H1 (cell line): ENCODE measurements around the gene PRKAG1. TPM values are rescaled to one million over a fixed set of nuclear protein-coding genes. Genes with fewer than 3 reads are reported as not detected.

Experiments
- CTCF ChIA-PET: fragments of 300-600 bp; sonication (Branson Sonifier 250); formaldehyde crosslinking; loops from one replicate; lab custom pipeline; 2021; ENCODE audit not compliant: partially characterized antibody; lab: Charles Lee
- POLR2A ChIA-PET: fragments of 300-600 bp; sonication (Branson Sonifier 250); formaldehyde crosslinking; loops from one replicate; lab custom pipeline; 2021; ENCODE audit warnings: inconsistent platforms; ENCODE audit not compliant: partially characterized antibody; lab: Charles Lee
- DNase-seq, 2 experiments: peaks; one replicate each; pipeline versions ENCODE4 v3.0.0 to v3.0.0-alpha.2; 2010 to 2022; ENCODE audit warnings: low spot score in 2 of 2, low read depth in 1 of 2, mixed read lengths in 1 of 2
- FAIRE-seq: peaks from 2 replicates; lab custom pipeline; 2011; peaks lifted over from hg19 to GRCh38; lab: Jason Lieb, UNC
- H2AFZ ChIP-seq: 2 replicates; pipeline ENCODE4 v1.8.1; 2012; ENCODE audit warnings: low read length, inconsistent platforms
- H2AK5ac ChIP-seq: 2 replicates; pipeline ENCODE4 v1.6.1; 2013; ENCODE audit warnings: low read depth, low read length
- H2BK120ac ChIP-seq: replicated peaks from 2 replicates; pipeline ENCODE3; 2013; ENCODE audit warnings: low read depth, low read length, inconsistent platforms
- H2BK12ac ChIP-seq: 2 replicates; pipeline ENCODE4 v1.6.1; 2013; ENCODE audit warnings: low read depth, low read length
- H2BK15ac ChIP-seq: 2 replicates; pipeline ENCODE4 v1.6.1; 2013; ENCODE audit warnings: low read length
- H2BK20ac ChIP-seq: 2 replicates; pipeline ENCODE4 v1.6.1; 2013; ENCODE audit warnings: low read length
- H2BK5ac ChIP-seq: 2 replicates; pipeline ENCODE4 v1.6.1; 2013; ENCODE audit warnings: low read depth, low read length
- H3K14ac ChIP-seq: 2 replicates; pipeline ENCODE4 v1.6.1; 2013; ENCODE audit warnings: inconsistent platforms; ENCODE audit not compliant: insufficient read length
- H3K18ac ChIP-seq: 2 replicates; pipeline ENCODE4 v1.6.1; 2013; ENCODE audit warnings: low read length; ENCODE audit errors: extremely low read depth
- H3K23ac ChIP-seq: 2 replicates; pipeline ENCODE4 v1.6.1; 2013; ENCODE audit warnings: inconsistent platforms; ENCODE audit not compliant: insufficient read length
- H3K23me2 ChIP-seq: 2 replicates; pipeline ENCODE4 v1.6.1; 2013; ENCODE audit warnings: low read depth, low read length
- H3K27ac ChIP-seq: 2 replicates; pipeline ENCODE4 v1.6.1; 2011; ENCODE audit warnings: low read depth, low read length, inconsistent platforms
- H3K27me3 ChIP-seq, 4 experiments: replicated peaks in 1 of 4; 1 replicate in 1 of 4; 2 replicates in 3 of 4; pipeline versions ENCODE4 v1.6.1 to v1.8.1; 2011 to 2013; ENCODE audit warnings: low read length in 3 of 4, mild to moderate bottlenecking in 3 of 4, inconsistent platforms in 2 of 4, mixed read lengths in 2 of 4, moderate library complexity in 1 of 4; ENCODE audit not compliant: control insufficient read depth in 3 of 4, insufficient read depth in 3 of 4; ENCODE audit errors: extremely low read depth in 1 of 4
- H3K36me3 ChIP-seq, 4 experiments: 2 replicates each; pipeline versions ENCODE4 v1.6.1 to v1.8.1; 2011 to 2013; ENCODE audit warnings: mild to moderate bottlenecking in 4 of 4, low read length in 3 of 4, moderate library complexity in 2 of 4, control low read depth in 1 of 4, inconsistent platforms in 1 of 4; ENCODE audit not compliant: insufficient read depth in 4 of 4, control insufficient read depth in 2 of 4
- H3K4ac ChIP-seq: replicated peaks from 2 replicates; pipeline ENCODE3; 2013; ENCODE audit warnings: low read length, low read depth, mixed read lengths, inconsistent platforms; ENCODE audit not compliant: insufficient read length
- H3K4me1 ChIP-seq, 4 experiments: replicated peaks in 1 of 4; 1 replicate in 1 of 4; 2 replicates in 3 of 4; pipeline versions ENCODE4 v1.6.1 to v1.8.1; 2011 to 2013; ENCODE audit warnings: low read length in 3 of 4, inconsistent platforms in 2 of 4, mixed read lengths in 1 of 4; ENCODE audit not compliant: insufficient read depth in 4 of 4, control insufficient read depth in 3 of 4
- H3K4me2 ChIP-seq, 2 experiments: 2 replicates each; pipeline versions ENCODE4 v1.6.1 to v1.8.1; 2011 to 2013; ENCODE audit warnings: low read depth in 2 of 2, low read length in 2 of 2, control low read depth in 1 of 2, inconsistent platforms in 1 of 2, mild to moderate bottlenecking in 1 of 2; ENCODE audit not compliant: insufficient read depth in 1 of 2
- H3K4me3 ChIP-seq, 4 experiments: fragments of 200-600, 300-600 bp in 1 of 4; sonication (generic), shearing (Covaris generic), sonication (Bioruptor Twin) in 1 of 4; 2 replicates each; pipeline versions ENCODE4 v1.5.1 to v1.8.1; 2011 to 2016; ENCODE audit warnings: low read length in 4 of 4, low read depth in 3 of 4, control low read depth in 2 of 4, inconsistent platforms in 2 of 4, mild to moderate bottlenecking in 2 of 4, mixed read lengths in 1 of 4, moderate library complexity in 1 of 4; ENCODE audit not compliant: insufficient read depth in 2 of 4; ENCODE audit errors: extremely low read depth in 1 of 4
- H3K56ac ChIP-seq: replicated peaks from 2 replicates; pipeline ENCODE3; 2013; ENCODE audit warnings: low read depth, mild to moderate bottlenecking, mixed read lengths, low read length, inconsistent platforms; ENCODE audit not compliant: insufficient read length
- H3K79me1 ChIP-seq: 2 replicates; pipeline ENCODE4 v1.6.1; 2013; ENCODE audit warnings: low read depth, low read length, control low read depth
- H3K79me2 ChIP-seq, 2 experiments: 2 replicates each; pipeline versions ENCODE4 v1.6.1 to v1.8.1; 2012 to 2013; ENCODE audit warnings: low read length in 2 of 2, mild to moderate bottlenecking in 2 of 2, inconsistent platforms in 1 of 2; ENCODE audit not compliant: insufficient read depth in 2 of 2, control insufficient read depth in 1 of 2
- H3K9ac ChIP-seq, 4 experiments: replicated peaks in 1 of 4; 1 replicate in 1 of 4; 2 replicates in 3 of 4; pipeline versions ENCODE4 v1.6.1 to v1.8.1; 2011 to 2013; ENCODE audit warnings: low read depth in 3 of 4, low read length in 3 of 4, control low read depth in 2 of 4, mild to moderate bottlenecking in 2 of 4, moderate library complexity in 2 of 4, inconsistent platforms in 1 of 4; ENCODE audit errors: extremely low read depth in 1 of 4
- H3K9me3 ChIP-seq, 2 experiments: 2 replicates each; pipeline versions ENCODE4 v1.6.1 to v1.8.1; 2012 to 2013; ENCODE audit warnings: mild to moderate bottlenecking in 2 of 2, moderate library complexity in 2 of 2, control low read depth in 1 of 2, inconsistent platforms in 1 of 2, low read depth in 1 of 2, low read length in 1 of 2, mixed read lengths in 1 of 2; ENCODE audit not compliant: insufficient read depth in 2 of 2
- H4K20me1 ChIP-seq, 2 experiments: replicated peaks in 1 of 2; 2 replicates each; pipeline versions ENCODE3 to v1.8.1; 2011 to 2013; ENCODE audit warnings: inconsistent platforms in 2 of 2, low read length in 2 of 2, mild to moderate bottlenecking in 1 of 2; ENCODE audit not compliant: insufficient read depth in 2 of 2, control insufficient read depth in 1 of 2
- H4K5ac ChIP-seq: 2 replicates; pipeline ENCODE4 v1.6.1; 2013; ENCODE audit warnings: low read length, low read depth, mixed read lengths, inconsistent platforms; ENCODE audit not compliant: insufficient read length
- H4K8ac ChIP-seq: 2 replicates; pipeline ENCODE4 v1.8.0; 2013; ENCODE audit warnings: mild to moderate bottlenecking, moderate library complexity, low read length, inconsistent platforms; ENCODE audit not compliant: insufficient read depth; ENCODE audit errors: extremely low read depth
- H4K91ac ChIP-seq: replicated peaks from 2 replicates; pipeline ENCODE3; 2013; ENCODE audit warnings: low read length, mixed read lengths, inconsistent platforms; ENCODE audit not compliant: insufficient read length
- CTCF ChIP-seq, 3 experiments: IDR thresholded peaks; 1 replicate in 2 of 3; 2 replicates in 1 of 3; pipeline versions ENCODE4 v1.5.1 to v1.6.1; 2011; ENCODE audit warnings: low read length in 3 of 3, mild to moderate bottlenecking in 3 of 3, inconsistent platforms in 2 of 3, low read depth in 1 of 3, moderate library complexity in 1 of 3; ENCODE audit not compliant: insufficient read depth in 1 of 3; ENCODE audit errors: control extremely low read depth in 1 of 3
- GABPA ChIP-seq: IDR thresholded peaks from 2 replicates; pipeline ENCODE4 v1.6.1; 2011; ENCODE audit warnings: mild to moderate bottlenecking, low read length, moderate library complexity, borderline replicate concordance; ENCODE audit not compliant: insufficient read depth
- MAX ChIP-seq: IDR thresholded peaks from 2 replicates; pipeline ENCODE4 v1.6.1; 2012; ENCODE audit warnings: inconsistent platforms
- RXRA ChIP-seq: IDR thresholded peaks from 2 replicates; pipeline ENCODE4 v1.6.1; 2011; ENCODE audit warnings: low read depth, mild to moderate bottlenecking, low read length, moderate library complexity; ENCODE audit not compliant: insufficient read depth
- SAP30 ChIP-seq: fragments of 300-600 bp; sonication (generic); IDR thresholded peaks from 2 replicates; pipeline ENCODE4 v1.7.1; 2012; ENCODE audit warnings: low read length, moderate library complexity, mild to moderate bottlenecking, inconsistent platforms; ENCODE audit not compliant: insufficient read depth, insufficient replicate concordance
- TAF7 ChIP-seq: optimal IDR thresholded peaks from 2 replicates; pipeline ENCODE3; 2011; ENCODE audit warnings: low read depth, mild to moderate bottlenecking, inconsistent platforms, low read length, moderate library complexity, borderline replicate concordance
- WGBS, 2 experiments: shearing (Covaris generic) in 1 of 2; methylation state at CpG; one replicate each; pipeline versions ENCODE4 v1.1.6 to v1.1.7; 2013 to 2015; ENCODE audit warnings: low lambda C conversion rate in 2 of 2, mixed read lengths in 2 of 2, inconsistent platforms in 1 of 2, low coverage in 1 of 2, missing lambda C conversion rate in 1 of 2; ENCODE audit not compliant: insufficient replicate concordance in 2 of 2, insufficient coverage in 1 of 2, insufficient read length in 1 of 2; ENCODE audit errors: extremely low coverage in 1 of 2, missing lambda C conversion rate in 1 of 2; 5-methylcytosine and 5-hydroxymethylcytosine counted together
- polyA plus RNA-seq, 7 experiments: library from polyadenylated mRNA; depleted of rRNA in 3 of 7; stranded (reverse) in 5 of 7; unstranded in 2 of 7; fragments of >200 nt in 5 of 7; fragments of 200-250 nt in 2 of 7; gene quantifications; 1 replicate in 5 of 7; 2 replicates in 1 of 7; 4 replicates in 1 of 7; pipeline versions ENCODE4 v1.2.1 to v1.2.3, GENCODE V29; 2011 to 2013; ENCODE audit warnings: missing spikeins in 2 of 7, mixed read lengths in 2 of 7
- total RNA-seq: library from RNA; stranded (reverse); fragmentation: NEBNext Ultra II Directional; extraction: Animal tissue kit (Norgen Biotek cat#: 25700); gene quantifications from 2 replicates; pipeline ENCODE4 v1.2.1, GENCODE V29; 2021

PRKAG1 gene
- total and polyA plus RNA-seq, 2 of the 8 experiments (the other 6 are each of a cell fraction or from before 2014, with no cell fraction given): 38.6 to 57.5 TPM

DNA sequence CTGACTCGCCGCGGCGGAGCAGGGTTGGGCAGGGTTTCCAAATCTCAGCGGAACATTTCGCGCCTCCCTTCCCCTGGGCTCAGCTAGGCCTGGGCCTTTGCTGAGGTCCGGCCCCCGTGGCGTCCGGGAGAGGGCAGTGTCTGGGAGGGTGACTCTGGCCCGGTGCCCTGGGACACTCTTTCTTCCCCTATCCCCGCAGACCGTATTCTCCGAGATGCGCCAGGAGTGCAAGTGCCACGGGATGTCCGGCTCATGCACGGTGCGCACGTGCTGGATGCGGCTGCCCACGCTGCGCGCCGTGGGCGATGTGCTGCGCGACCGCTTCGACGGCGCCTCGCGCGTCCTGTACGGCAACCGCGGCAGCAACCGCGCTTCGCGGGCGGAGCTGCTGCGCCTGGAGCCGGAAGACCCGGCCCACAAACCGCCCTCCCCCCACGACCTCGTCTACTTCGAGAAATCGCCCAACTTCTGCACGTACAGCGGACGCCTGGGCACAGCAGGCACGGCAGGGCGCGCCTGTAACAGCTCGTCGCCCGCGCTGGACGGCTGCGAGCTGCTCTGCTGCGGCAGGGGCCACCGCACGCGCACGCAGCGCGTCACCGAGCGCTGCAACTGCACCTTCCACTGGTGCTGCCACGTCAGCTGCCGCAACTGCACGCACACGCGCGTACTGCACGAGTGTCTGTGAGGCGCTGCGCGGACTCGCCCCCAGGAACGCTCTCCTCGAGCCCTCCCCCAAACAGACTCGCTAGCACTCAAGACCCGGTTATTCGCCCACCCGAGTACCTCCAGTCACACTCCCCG lies 37.4 kb downstream of the PRKAG1 start:
- Histone ChIP-seq H3K4me1 (peaks cover 0 to 35% (median 31%) of the 10 kb centered on the region in 4 experiments; a peak in 6 of 7 replicates), H3K14ac (no peak overlapping the region), H3K4ac (no peak overlapping the region), H3K79me2 (no peaks in the 10 kb centered on the region), H4K5ac (no peak overlapping the region), H3K27ac (no peak overlapping the region), H2AFZ (no peak overlapping the region; the same call in 1 of the 2 replicates), H2BK12ac (peak overlapping the region; percentile 98; the same call in 1 of the 2 replicates), H3K4me2 (peak overlapping the region; percentile 65), H3K36me3 (peaks cover 0 to 6% (median 0%) of the 10 kb centered on the region in 4 experiments; a peak in 1 of 8 replicates), H3K9ac (no peak overlapping the region), H3K23ac (no peak overlapping the region), H2AK5ac (no peak overlapping the region), H3K27me3 (peaks cover 77 to 99% (median 95%) of the 10 kb centered on the region in 4 experiments), H4K91ac (no peak overlapping the region), H3K18ac (peak overlapping the region; percentile 75; the same call in 1 of the 2 replicates), H3K4me3 (peak overlapping the region; percentile 14 to 57 (median 40)), H2BK20ac (0 out of 2 replicates have a peak overlapping the region, but pooled peaks have one; percentile 72), H4K20me1 (peaks cover 5 to 8% of the 10 kb centered on the region in 2 experiments), H2BK5ac (no peak overlapping the region; the same call in 1 of the 2 replicates), H3K9me3 (no peaks in the 10 kb centered on the region), H2BK15ac (peak overlapping the region; percentile 98; the same call in 1 of the 2 replicates), H3K56ac (no peak overlapping the region), H2BK120ac (no peak overlapping the region), H3K23me2 (peaks cover 15% of the 10 kb centered on the region), H3K79me1 (no peaks in the 10 kb centered on the region), H4K8ac (peak overlapping the region; percentile 74; the same call in 1 of the 2 replicates)
- 5% methylated on average over 75 of the region's 91 CpGs; no CpG with 5 or more reads in 1 of the 2 experiments for WGBS, 2 experiments
- DNase-seq: no peak
- POLR2A ChIA-PET: interaction anchor here (0.7 to 4.3 kb wide), 10 partner anchors 10 to 162 kb away, joined by 3 to 21 read pairs (median 8); partner anchors contain the start of genes RND1, TUBA1B and WNT10B
- CTCF ChIA-PET: interaction anchor here (0.7 to 40.8 kb wide), 14 partner anchors 10 to 157 kb away, joined by 3 to 1336 read pairs (median 4); partner anchors contain the start of genes ARF3, DDN, PRKAG1 and WNT1
- FAIRE-seq: no peak
- TF ChIP-seq CTCF (IDR thresholded peaks at IDR 0.05; ENCODE audit: control extremely low read depth in 1 of 3, insufficient read depth in 1 of 3, low read depth in 1 of 3, low read length in 3 of 3) (peak in 2 of 3 experiments; percentile 0 to 40; a peak in 3 of 4 replicates), TAF7 (no peak), SAP30 (no peak), MAX (peak; percentile 71), RXRA (no peak), GABPA (peak; percentile 11; the same call in 1 of the 2 replicates)
